Thoracic aorta (tissue), 2 donors: ENCODE results near the gene DSE. TPM values are rescaled to one million over a fixed set of nuclear protein-coding genes. Genes with fewer than 3 reads are reported as not detected.

Source experiments
- ATAC-seq: fragments of 150-250 bp; one replicate; pipeline ENCODE4 v1.8.0; 2017; ENCODE audit warnings: low read depth; ENCODE audit not compliant: insufficient number of reproducible peaks, low FRiP score
- DNase-seq: peaks from one replicate; pipeline ENCODE4 v3.0.0-alpha.2; 2020; ENCODE audit warnings: low spot score
- H3K27ac ChIP-seq, 2 donors: fragments of 200-600 bp; sonication (generic); 1 replicate in 1 of 2; 2 replicates in 1 of 2; pipeline ENCODE4 v1.5.1; 2016; ENCODE audit warnings: mild to moderate bottlenecking in 2 of 2, moderate library complexity in 2 of 2
- H3K27me3 ChIP-seq: fragments of 200-600 bp; sonication (generic); replicated peaks from 2 replicates; pipeline ENCODE4 v1.6.0; 2016; ENCODE audit warnings: mild to moderate bottlenecking; ENCODE audit not compliant: insufficient read depth
- H3K36me3 ChIP-seq: fragments of 200-600 bp; sonication (generic); one replicate; pipeline ENCODE4 v1.5.1; 2016
- H3K4me1 ChIP-seq, 2 donors: fragments of 200-600 bp; sonication (generic); 1 replicate in 1 of 2; 2 replicates in 1 of 2; pipeline versions ENCODE4 v1.5.1 to v1.6.0; 2016; ENCODE audit warnings: low read depth in 2 of 2, mild to moderate bottlenecking in 1 of 2; ENCODE audit not compliant: control insufficient read depth in 1 of 2
- H3K4me3 ChIP-seq: fragments of 200-600 bp; sonication (generic); 2 replicates; pipeline ENCODE4 v1.5.1; 2016; ENCODE audit warnings: mild to moderate bottlenecking
- H3K9me3 ChIP-seq: fragments of 200-600 bp; sonication (generic); 2 replicates; pipeline ENCODE4 v1.5.1; 2016
- total RNA-seq, 2 donors: library from RNA; depleted of rRNA; stranded (reverse); fragments of >200 nt; gene quantifications; one replicate each; pipeline versions ENCODE4 v1.1.0 to v1.2.3, GENCODE V29; 2016
- TF ChIP-seq, protein P1 (sequence below): fragments of 200-600 bp; sonication (generic); IDR thresholded peaks from one replicate; pipeline ENCODE4 v1.5.1; 2019; ENCODE audit warnings: antibody characterized with exemption

The DSE gene
- total RNA-seq, 2 donors from 2014 or later, result 46.7 to 65.2 TPM

DNA sequence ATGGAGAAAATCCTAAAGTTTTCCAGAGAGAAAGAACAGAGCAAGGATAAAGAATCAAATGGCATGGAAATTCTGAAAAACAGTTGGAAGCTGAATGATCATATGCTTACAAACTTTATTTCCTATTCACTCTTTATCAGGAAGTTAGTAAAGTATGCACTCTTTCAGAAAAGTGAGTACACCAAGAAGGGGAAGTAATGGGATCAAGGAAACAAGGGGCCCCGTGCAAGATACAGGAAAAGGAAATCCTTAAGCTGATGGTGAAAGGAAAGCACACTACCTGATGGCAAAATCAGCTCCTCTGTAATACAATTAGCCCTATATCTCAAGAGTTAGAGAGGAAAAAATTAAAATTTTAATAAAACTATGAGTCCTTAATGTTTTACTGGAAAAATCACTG, 104.4 kb downstream of the DSE start:
- Histone ChIP-seq H3K4me1 (no peaks in the 10 kb centered on the region), H3K9me3 (no peaks in the 10 kb centered on the region), H3K4me3 (no peak overlapping the region), H3K27ac (no peak overlapping the region), H3K36me3 (no peaks in the 10 kb centered on the region), H3K27me3 (no peaks in the 10 kb centered on the region)
- ATAC-seq (no peak), DNase-seq (no peak)
- TF ChIP-seq, protein P1, sequence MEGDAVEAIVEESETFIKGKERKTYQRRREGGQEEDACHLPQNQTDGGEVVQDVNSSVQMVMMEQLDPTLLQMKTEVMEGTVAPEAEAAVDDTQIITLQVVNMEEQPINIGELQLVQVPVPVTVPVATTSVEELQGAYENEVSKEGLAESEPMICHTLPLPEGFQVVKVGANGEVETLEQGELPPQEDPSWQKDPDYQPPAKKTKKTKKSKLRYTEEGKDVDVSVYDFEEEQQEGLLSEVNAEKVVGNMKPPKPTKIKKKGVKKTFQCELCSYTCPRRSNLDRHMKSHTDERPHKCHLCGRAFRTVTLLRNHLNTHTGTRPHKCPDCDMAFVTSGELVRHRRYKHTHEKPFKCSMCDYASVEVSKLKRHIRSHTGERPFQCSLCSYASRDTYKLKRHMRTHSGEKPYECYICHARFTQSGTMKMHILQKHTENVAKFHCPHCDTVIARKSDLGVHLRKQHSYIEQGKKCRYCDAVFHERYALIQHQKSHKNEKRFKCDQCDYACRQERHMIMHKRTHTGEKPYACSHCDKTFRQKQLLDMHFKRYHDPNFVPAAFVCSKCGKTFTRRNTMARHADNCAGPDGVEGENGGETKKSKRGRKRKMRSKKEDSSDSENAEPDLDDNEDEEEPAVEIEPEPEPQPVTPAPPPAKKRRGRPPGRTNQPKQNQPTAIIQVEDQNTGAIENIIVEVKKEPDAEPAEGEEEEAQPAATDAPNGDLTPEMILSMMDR, result no peak

DNA sequence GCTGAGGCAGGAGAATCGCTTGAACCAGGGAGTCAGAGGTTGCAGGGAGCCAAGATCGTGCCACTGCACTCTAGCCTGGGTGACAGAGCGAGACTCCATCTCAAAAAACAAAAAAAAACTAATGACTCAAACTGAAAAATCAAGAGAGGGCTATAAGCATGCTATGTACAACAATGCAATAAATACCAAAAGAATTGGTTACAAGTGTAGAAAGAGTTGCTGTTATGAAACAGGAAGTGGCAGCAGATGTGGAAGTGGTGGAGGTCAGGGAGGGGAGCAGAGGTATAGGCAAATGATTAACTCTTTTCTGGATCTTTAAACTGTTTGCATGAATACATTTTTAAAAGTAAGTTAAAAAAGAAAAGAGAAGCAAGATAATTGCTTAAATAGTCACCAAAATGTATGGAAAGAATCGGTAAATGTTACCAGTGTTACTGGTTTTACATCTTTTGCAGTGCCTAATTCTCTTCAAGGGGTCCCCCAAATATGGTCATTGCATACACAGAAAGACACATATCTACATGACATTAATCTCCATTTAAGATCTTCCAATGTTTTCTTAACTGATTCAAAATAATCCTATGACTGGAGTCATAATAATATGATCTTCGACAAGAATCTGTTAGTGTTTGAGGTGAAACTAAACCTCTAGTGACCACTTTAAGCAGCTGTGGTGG, 105.4 kb downstream of the DSE start:
- Histone ChIP-seq H3K27me3 (no peaks in the 10 kb centered on the region), H3K4me1 (no peaks in the 10 kb centered on the region), H3K9me3 (no peaks in the 10 kb centered on the region), H3K36me3 (no peaks in the 10 kb centered on the region), H3K27ac (no peak overlapping the region), H3K4me3 (no peak overlapping the region)
- ATAC-seq, result no peak
- TF ChIP-seq, protein P1, result no peak
- no peak for DNase-seq

DNA sequence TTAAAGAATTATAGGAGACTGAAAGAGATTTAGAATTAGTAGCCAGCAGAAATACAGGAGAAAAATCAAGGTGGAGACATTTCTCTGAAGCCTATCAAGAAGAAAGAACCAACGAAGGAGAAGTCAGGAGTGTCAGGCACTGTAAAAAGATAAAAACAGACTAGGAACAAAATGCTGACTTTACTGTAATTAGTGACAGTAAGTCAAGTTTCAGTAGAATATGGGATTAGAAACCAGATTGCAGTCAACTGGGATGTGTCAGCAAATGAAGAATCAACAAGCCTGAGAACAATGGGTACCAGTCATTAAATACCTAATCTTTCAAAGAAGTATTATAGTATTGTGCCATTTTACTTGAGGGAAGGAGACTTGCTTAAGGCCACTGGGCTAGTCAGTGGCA, 112.0 kb downstream of the DSE start:
- Histone ChIP-seq H3K36me3 (no peaks in the 10 kb centered on the region), H3K9me3 (no peaks in the 10 kb centered on the region), H3K27ac (no peak overlapping the region), H3K4me3 (no peak overlapping the region), H3K4me1 (no peaks in the 10 kb centered on the region), H3K27me3 (no peaks in the 10 kb centered on the region)
- ATAC-seq (no peak), DNase-seq (no peak)
- TF ChIP-seq, protein P1, result no peak

DNA sequence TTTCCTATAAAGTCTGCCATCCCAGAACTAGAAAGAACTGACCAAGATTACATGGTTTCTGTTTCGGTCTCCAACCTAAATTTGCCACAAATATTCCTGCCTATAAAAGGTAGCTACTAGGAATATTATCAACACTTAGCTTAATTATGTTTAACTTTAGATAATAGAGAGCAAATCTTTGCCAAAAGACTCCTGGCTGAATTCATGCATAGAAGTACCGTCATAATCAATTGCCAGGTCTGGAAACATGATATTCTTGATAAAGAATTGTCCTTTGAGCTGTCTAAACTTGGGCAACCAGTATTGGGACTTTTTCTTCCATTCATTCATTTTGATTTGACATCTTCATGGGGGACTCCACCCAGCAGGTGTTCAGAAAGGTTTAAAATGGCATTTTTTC, 112.9 kb downstream of the DSE start:
- Histone ChIP-seq H3K4me1 (no peaks in the 10 kb centered on the region), H3K27me3 (no peaks in the 10 kb centered on the region), H3K27ac (no peak overlapping the region), H3K36me3 (no peaks in the 10 kb centered on the region), H3K9me3 (no peaks in the 10 kb centered on the region), H3K4me3 (no peak overlapping the region)
- DNase-seq (no peak), ATAC-seq (no peak)
- TF ChIP-seq, protein P1, result no peak

DNA sequence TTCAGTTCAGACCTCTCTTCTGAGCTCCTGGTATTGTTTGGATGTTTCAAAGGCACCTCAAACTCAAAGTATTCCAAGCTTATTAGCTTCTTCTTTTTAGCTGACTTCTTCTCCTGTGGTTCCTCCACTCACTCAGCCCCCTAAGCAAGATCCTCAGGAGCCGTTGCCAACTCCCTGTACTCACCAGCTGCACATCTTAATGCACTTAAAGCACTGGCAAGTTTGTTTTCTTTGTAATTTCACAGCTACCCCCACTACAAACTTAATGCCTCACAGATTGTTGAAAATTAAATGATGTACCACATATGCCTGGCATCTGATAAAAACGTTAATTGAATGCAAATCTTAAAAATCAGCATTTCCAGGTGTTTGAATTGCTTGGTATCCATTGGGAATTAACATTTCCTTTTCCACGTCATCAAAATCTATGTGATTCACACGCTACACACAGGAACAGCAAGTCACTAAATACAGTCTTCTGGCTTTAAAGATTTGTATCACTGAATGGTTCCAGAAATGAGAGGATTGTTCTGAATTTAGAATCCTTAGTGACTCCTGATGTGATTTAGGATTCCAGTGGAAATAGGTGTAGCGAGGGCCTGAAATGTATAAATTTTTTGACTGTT, 114.9 kb downstream of the DSE start:
- Histone ChIP-seq H3K9me3 (no peaks in the 10 kb centered on the region), H3K4me1 (no peaks in the 10 kb centered on the region), H3K27ac (no peak overlapping the region), H3K36me3 (no peaks in the 10 kb centered on the region), H3K27me3 (no peaks in the 10 kb centered on the region), H3K4me3 (no peak overlapping the region)
- ATAC-seq (no peak), DNase-seq (no peak)
- TF ChIP-seq, protein P1, result no peak
